ENCODE results near the gene SPACA7.

DNA sequence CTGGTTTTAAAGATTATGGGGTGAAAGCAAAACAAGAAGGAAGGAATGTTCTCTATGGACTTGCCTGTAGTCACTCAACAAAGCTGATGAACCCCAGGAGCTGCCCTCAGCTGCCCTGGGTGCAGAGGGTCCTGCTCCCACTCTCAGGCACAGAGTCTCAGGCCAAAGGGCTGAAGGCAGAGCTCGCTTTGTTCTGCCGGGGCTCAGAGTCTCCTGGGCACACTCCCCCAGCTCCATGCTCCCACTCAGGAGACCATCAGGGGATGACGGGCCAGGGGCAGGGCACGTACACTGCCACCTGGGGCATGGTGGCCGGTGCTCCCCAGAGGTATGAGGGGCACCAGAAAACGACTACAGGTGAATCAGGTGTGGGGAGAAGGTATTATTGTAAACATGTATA lies 46.8 kb upstream of the SPACA7 start:
- TF ChIP-seq POLR2AphosphoS5 (IDR thresholded peaks at IDR 0.05; ENCODE audit: low read depth, low read length): no peak
- TF ChIP-seq REST (IDR thresholded peaks at IDR 0.05; ENCODE audit: insufficient read depth in 1 of 2, low read depth in 2 of 2, low read length in 2 of 2): no peak
- no peak for TF ChIP-seq FOXP2 (optimal IDR thresholded peaks at IDR 0.05; ENCODE audit: borderline replicate concordance, extremely low read depth, extremely low read length, insufficient read depth)

All from PFSK-1 (cell line).